GM19397 (cell line): ENCODE results near the gene SIGLEC11.
"Not testable (repeated sequence)": the region's sequence is repeated elsewhere in the genome, so short reads cannot be mapped to it uniquely, and the experiment has no call there.

ENCODE experiments used
- ATAC-seq: cut with Tn5 transposase; IDR thresholded peaks from one replicate; pipeline ENCODE4 v1.9.1; 2021; ENCODE audit warnings: mild to moderate bottlenecking, moderate library complexity; ENCODE audit not compliant: unreplicated experiment

SIGLEC11 gene

GRCh38 chr19:49927526-49928264 is 33.3 kb downstream of the SIGLEC11 start:
- no peak for ATAC-seq

GRCh38 chr19:49926515-49926914 is 34.5 kb downstream of the SIGLEC11 start:
- ATAC-seq: no peak

DNA sequence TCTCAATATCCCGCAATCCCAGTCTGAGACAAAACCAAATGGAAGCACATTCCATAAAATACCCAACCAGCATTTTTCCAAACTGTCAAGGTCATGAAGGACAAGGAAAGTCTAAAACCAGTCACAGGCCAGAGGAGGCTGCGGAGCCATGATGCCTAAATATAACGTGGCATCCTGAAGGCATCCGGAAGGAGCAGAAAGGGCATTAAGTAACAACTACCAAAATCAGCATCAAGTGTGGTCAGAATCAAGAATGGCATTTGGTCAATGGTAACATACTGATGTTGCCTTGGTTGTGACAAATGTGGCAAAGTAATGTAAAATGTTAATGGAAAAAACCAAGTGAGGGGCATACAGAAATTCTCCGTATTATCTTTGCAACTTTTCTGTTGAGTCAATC is 35.5 kb downstream of the SIGLEC11 start:
- ATAC-seq: no peak

GRCh38 chr19:49924881-49925210 is 36.1 kb downstream of the SIGLEC11 start:
- not testable (repeated sequence) for ATAC-seq

GRCh38 chr19:49924004-49924880 is 36.7 kb downstream of the SIGLEC11 start:
- no peak for ATAC-seq

DNA sequence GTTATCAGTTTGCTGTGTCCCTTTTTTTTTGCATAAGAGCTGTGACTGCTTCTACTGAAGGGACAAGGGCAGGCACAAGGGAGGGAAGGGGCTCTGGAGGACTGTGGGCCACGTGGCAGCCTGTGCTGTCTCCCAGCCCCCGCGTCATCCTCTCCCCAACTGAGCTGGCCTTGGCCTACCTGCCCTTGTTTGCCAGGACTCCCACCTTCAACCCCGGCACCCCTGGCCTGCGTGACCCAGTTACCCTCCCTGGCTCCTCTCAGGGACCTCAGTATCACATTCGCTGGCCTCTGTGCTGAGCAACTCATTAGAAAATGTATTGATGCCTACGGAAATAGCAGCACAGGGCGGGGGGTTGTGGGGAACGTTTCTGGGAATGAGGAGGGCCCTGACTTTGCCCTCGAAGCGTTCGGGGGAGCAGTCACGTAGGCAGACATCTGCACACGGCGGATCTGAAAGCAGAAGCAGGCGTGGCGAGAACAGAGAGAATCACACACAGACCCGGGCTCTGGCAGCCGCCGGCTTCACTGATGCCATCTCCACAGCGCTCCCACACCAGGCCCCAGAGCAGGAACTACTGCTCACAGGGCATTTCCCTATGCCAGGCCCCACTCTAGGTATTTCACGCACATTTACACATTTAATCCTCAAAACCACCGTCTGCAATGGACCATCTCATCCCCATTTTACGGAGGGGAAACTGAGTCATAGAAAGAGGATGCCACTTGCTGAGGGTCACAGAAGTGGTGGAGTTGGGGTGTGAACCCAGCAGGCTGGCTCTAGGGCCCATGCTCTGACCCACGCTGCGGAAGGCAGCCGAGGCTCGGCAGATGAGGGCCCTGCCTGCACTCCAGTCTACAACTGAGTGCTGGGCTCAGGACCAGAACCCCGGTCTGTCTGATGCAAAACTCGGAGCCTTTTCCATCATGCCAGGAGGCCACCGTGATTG is 37.6 kb downstream of the SIGLEC11 start:
- ATAC-seq: no peak

- no peak for ATAC-seq
Measured at GRCh38 chr19:49921871-49922795, 38.8 kb downstream of the SIGLEC11 start.

- ATAC-seq: no peak
Measured at GRCh38 chr19:49920624-49921363, 40.2 kb downstream of the SIGLEC11 start.

- ATAC-seq: no peak
Measured at GRCh38 chr19:49918089-49918488, 42.9 kb downstream of the SIGLEC11 start.

DNA sequence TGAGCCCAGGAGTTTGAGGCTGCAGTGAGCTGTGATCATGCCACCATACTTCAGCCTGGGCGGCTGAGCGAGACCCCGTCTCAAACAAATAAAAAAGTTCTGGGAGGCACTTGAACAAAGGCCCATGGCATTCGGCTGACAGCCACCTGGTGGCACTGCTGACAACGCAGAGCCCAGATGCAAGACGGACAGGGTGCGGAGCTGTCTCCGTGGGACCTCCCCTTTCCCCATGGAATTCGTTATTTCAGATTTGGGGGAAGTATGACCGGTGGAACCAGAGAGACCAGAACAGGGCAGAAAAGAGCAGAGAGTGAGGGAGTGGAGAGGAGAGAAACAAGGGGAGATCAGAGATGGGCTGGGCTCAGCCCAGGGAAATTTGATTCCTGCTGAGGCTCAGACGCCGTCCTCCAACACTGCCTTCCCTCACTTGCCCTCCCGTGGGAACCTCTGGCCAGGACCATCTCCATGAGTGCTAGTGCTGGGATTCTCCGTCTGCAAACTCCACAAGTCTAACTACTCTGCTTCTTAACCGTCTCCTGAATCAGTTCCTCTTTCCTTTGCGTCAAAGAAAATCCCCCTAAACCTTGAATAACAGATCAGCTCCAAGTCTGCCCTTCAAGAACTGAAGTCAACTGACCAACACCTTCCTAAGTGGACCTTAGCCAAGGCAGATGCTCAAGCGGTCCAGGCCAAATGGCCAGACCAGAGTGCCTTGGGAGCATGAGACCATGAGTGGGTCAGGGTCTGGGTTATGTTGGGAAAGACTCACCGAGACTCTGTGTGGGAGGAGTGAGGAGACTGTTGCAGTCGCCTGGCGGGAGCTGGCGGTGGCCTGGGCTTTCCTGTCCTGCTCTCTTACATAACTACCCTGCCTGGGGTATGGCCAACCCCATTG is 43.9 kb downstream of the SIGLEC11 start:
- ATAC-seq: no peak

- ATAC-seq: no peak
Measured at GRCh38 chr19:49915271-49915670, 45.7 kb downstream of the SIGLEC11 start.

GRCh38 chr19:49913720-49914119 is 47.3 kb downstream of the SIGLEC11 start:
- ATAC-seq: no peak

GRCh38 chr19:49912965-49913685 is 47.8 kb downstream of the SIGLEC11 start:
- ATAC-seq: no peak

DNA sequence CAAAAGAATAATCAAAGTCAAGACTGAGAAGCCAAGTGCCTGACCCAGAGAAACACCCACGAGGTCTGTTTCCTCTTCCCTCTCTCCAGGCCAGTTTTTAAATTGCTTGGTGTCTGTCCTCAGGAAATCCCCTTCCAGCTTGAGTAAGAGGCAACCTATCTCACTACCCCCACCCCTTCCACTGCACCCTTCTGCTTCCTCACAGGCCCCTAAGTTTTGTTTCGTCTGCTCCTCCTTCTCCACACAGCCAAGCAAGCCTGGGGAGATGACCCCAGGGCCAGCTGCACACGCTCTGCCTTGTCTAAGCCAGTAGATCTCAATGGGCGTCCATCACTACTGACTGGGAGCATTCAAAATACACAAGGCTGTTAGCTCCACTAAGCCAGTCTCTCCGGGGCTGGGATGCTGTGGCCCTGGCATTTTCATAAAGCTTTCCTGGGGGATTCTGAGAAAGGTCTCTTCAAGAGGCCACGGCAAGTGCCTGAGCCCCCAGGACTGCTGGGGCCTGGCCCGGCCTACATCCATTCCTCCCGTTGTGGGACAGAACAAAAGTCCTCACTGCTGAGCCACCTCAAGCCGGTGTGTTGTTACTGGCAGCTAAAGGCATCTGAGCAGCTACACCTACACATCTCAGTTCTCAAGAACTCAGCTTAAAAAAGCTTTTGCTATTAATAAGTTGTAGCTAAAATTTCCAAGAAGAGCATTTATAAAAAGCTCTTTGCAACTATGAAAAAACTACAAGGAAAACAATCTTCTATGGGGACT is 49.4 kb downstream of the SIGLEC11 start:
- no peak for ATAC-seq

GRCh38 chr19:49910179-49910578 is 50.8 kb downstream of the SIGLEC11 start:
- ATAC-seq: no peak

- no peak for ATAC-seq
Measured at GRCh38 chr19:49908480-49909420, 52.2 kb downstream of the SIGLEC11 start.
